ENCODE measurements around the gene TRPM8.

DNA sequence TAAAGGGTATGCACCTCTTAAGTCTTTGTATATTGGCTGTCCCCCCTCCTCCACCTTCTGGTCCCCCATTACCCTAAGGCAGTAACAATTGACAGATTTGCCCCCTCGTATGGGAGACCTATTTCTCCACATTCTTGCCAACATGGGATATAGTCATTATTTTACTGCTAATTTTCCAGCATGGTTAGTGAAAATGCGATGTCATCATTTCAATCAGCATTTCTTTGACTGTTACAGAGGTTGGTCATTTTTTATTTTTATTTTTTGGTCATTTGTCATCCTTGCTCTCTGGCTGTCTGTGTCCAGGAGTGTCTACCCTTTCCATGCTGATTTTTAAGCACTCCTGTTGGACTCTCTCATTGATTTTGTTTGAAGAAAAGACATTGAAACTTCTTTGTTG lies 88.0 kb downstream of the TRPM8 start:
- TF ChIP-seq, protein P1, sequence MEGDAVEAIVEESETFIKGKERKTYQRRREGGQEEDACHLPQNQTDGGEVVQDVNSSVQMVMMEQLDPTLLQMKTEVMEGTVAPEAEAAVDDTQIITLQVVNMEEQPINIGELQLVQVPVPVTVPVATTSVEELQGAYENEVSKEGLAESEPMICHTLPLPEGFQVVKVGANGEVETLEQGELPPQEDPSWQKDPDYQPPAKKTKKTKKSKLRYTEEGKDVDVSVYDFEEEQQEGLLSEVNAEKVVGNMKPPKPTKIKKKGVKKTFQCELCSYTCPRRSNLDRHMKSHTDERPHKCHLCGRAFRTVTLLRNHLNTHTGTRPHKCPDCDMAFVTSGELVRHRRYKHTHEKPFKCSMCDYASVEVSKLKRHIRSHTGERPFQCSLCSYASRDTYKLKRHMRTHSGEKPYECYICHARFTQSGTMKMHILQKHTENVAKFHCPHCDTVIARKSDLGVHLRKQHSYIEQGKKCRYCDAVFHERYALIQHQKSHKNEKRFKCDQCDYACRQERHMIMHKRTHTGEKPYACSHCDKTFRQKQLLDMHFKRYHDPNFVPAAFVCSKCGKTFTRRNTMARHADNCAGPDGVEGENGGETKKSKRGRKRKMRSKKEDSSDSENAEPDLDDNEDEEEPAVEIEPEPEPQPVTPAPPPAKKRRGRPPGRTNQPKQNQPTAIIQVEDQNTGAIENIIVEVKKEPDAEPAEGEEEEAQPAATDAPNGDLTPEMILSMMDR (IDR thresholded peaks at IDR 0.05 in 4 of 5, conservative IDR thresholded peaks at IDR 0.05 in 1 of 5): no peak
- TF ChIP-seq POLR2A (IDR thresholded peaks at IDR 0.05): no peak
